Lung microvascular endothelial cell (primary cell): Measurements from ENCODE around the gene CCDC47. TPM values are rescaled to one million over a fixed set of nuclear protein-coding genes. Genes with fewer than 3 reads are reported as not detected.

Experiments used
- DNase-seq, 2 donors: peaks; one replicate each; pipeline versions ENCODE4 v3.0.0 to v3.0.0-alpha.2; 2010; ENCODE audit warnings: low read depth in 2 of 2
- total RNA-seq: library from RNA; depleted of rRNA; stranded (reverse); fragments of >200 nt; gene quantifications from 2 replicates; pipeline ENCODE4 v1.2.1, GENCODE V29; 2014

CCDC47 gene
- total RNA-seq, 1 donor from 2014 or later: 91.3 TPM

DNA sequence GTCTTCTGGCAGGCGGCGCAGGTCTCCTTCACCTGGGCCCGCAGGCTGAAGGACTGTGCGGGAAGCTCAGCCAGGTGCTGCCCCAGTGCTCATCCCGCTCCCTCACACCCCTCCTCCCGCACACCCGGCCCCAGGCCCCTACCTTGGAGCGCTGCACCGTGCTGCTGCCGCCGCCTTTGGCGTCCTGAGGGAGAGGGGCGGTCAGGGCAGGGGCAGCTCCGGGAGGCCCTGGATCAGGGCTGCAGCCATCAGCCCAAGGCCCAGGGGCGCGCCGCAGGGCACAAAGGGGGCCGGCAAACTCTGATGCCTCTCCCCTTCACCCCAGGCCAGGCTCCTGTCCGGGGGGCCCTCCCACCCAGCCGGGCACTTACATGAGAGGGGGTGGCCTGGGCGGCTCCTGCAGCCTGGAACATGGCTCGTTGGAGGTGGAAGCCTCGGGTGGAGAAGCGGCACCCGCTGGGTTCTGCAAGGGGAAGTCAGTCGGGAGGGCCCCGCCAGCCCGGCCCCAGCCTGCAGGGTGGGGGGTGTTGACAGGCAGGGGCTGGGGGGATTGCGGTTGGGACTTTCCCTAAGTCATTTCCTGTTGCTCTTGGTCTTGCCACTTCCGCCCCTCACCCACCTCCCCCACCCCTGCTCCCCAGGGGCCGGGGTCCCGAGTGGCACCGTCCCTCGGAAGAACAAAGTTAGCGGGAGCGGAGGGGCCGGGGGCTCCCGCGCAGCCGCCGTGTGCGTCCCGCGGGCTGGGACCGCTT, 74.3 kb downstream of the CCDC47 start:
- DNase-seq: peak; percentile 67 to 76

DNA sequence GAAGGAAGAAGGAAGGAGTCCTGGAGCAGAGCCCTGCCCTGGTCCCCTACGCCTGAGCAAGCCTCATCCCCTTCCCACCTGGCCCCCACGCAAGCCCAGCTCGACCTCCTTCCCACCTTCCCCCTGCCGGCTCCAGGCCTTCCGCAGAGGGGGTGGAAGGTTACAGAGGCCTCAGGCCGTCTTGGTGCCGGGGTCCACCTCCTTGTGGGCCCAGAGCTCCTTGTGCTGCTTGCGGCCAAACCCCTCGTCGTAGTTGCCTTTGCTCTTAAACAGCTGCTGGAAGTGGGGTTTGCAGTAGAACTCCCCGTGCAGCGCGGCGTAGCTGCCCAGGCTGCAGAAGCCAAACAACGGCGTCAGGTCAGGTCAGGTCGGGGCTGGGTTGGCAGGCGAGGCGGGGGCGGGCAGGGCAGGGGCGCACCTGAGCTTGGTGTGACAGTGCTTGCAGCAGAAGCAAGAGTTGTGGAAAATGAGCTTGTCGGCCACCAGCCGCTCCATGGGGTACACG, 75.0 kb downstream of the CCDC47 start:
- DNase-seq: peak in 1 of 2 donors; percentile 30

DNA sequence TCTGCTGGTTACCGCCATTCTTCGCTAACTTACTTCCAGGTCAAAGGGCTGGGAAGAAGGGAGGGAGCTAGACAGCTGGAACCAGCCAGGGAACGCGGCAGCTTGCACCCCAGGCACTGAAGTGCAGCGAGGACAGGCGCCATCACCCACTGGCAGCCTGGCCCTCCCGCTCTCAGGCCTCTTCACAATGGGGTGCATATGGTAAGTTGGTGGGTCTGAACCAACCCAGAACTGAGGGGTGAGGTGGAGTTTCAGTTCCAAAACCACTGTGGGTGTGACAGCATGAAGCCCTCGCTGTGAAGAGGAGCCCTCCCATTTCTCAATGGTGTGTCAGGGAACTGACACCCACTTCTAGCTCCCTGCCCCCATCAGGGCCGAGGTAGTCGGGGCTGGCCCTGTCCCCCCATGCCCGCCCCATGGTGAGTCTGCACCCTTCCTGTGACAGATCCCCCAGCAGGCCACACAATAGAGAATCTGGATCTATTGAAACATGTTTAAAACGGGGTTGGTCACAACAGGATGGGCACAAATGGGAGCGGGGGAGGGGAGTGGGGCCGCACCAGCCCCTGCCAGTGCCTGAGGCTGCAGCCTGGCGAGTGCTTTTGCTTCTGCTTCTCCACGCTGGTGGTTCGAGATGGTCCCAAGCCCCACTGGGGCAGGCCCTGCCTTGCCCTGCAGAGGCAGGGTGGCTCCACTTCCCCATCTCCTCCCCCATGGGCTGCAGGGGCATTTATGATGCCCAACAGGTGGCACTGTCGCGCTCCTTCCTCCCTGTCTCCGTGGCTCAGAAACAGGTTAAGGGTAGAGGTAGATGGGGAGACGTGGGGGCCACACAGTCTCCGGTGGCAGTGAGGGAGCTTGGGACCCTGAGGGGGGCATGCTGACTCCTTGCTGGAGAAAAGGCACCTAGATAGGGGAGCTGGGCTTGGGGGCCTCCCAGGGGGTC, 75.8 kb downstream of the CCDC47 start:
- peak; percentile 55 to 69 for DNase-seq

DNA sequence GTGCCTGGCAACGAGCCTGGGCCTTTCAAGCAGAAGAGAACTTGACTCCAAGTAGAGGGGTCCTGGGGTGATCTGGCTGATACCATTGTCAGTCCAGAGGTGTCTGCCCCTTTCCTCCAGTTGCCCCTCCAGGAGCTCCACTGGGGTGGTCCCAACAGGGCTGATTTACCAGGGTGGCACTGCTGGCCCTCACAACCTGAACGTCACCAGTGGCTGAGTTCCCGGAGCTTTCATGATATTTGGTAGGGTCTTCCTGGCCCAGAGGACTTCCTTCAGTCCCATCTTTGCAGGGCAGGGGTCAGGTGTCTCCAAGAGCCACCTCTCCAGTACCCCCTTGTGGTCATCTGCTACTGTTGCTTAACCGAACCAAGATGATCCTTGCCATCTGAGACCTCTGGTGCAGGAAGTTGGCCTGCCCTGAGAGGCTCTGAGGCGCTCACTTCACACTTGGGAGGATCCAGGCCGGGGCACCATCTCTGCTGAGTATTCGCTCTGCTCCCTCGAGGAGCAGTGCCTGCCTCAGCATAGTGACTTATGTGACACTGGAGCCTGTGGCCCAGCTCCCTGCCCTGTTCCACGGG, 76.9 kb downstream of the CCDC47 start:
- DNase-seq: peak; percentile 57 to 73

DNA sequence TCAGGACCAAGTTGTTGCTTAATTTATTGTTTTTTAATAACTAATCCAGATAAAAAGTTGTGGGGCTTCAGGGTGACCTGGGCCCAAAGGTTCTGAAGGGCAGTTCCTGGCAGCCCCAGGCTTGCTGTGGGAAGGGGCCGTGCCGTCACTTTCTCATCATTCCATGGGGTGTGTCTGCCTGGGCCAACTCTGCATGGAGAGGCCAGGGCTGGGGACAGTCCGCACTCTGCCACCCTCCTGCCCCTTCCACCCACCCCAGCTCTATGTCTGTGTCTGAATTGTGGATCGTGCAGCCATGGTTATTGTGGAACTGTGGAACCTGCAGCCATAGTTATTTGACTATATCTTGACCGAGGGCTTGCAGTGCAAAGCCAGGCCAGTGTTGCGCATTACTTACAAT, 77.5 kb downstream of the CCDC47 start:
- DNase-seq: no peak

Other genes starting within 250 kb of the CCDC47 start
- 21.8 and 29.8 TPM in 2 replicates for gene DCAF7, start 223.1 kb downstream of the CCDC47 start, total RNA-seq
- gene TACO1, start 172.7 kb downstream of the CCDC47 start, total RNA-seq: 13.3 and 14.6 TPM in 2 replicates
- 74.8 and 108 TPM in 2 replicates for gene MAP3K3, start 151.2 kb downstream of the CCDC47 start, total RNA-seq
- 15.3 and 18.8 TPM in 2 replicates for gene LIMD2, start 73.5 kb downstream of the CCDC47 start, total RNA-seq
- 15.3 and 29.0 TPM in 2 replicates for gene STRADA, start 31.8 kb downstream of the CCDC47 start, total RNA-seq
- gene DDX42, start 573 bp upstream of the CCDC47 start, total RNA-seq: 36.6 and 45.2 TPM in 2 replicates
- 59.9 and 70.6 TPM in 2 replicates for gene PSMC5, start 53.8 kb upstream of the CCDC47 start, total RNA-seq
- gene FTSJ3, start 54.1 kb upstream of the CCDC47 start, total RNA-seq: 51.4 and 59.9 TPM in 2 replicates
- 49.2 and 54.3 TPM in 2 replicates for gene SMARCD2, start 69.1 kb upstream of the CCDC47 start, total RNA-seq
- not detected in 2 replicates for gene CSH2, start 100.1 kb upstream of the CCDC47 start, total RNA-seq
- gene GH2, start 108.3 kb upstream of the CCDC47 start, total RNA-seq: not detected in 2 replicates
- gene CSH1, start 123.0 kb upstream of the CCDC47 start, total RNA-seq: not detected in 2 replicates
- gene CSHL1, start 137.7 kb upstream of the CCDC47 start, total RNA-seq: not detected in 2 replicates
- gene GH1, start 145.2 kb upstream of the CCDC47 start, total RNA-seq: not detected in 2 replicates
- gene CD79B, start 158.7 kb upstream of the CCDC47 start, total RNA-seq: 1.5 TPM in 1 of 2 replicates, not detected in the other
- gene SCN4A, start 199.3 kb upstream of the CCDC47 start, total RNA-seq: under 0.01 TPM in 1 of 2 replicates, not detected in the other
- 0.44 and 0.60 TPM in 2 replicates for gene PRR29, start 224.8 kb upstream of the CCDC47 start, total RNA-seq
- 257 and 282 TPM in 2 replicates for gene ICAM2, start 247.0 kb upstream of the CCDC47 start, total RNA-seq